ENCODE results near the gene CKLF.

DNA sequence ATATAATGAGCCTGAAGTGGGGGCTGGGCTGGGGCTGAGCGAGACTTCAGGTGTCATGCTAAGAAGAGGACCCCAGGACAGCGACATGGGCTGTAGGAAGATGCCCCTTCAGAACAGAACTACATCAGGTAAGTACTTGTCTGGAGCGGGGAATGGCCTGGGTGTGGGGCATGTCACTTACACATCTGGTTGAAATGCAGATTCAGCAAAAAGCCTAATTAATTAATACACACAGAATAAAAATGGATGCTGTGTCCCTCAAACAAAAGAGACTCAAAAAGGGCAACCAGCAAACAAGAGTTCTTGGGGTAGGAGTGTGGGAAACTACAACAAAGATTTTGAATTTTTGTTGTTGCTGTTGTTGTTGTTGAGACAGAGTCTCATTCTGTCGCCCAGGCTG, 38.6 kb downstream of the CKLF start:
- TF ChIP-seq, protein P1, sequence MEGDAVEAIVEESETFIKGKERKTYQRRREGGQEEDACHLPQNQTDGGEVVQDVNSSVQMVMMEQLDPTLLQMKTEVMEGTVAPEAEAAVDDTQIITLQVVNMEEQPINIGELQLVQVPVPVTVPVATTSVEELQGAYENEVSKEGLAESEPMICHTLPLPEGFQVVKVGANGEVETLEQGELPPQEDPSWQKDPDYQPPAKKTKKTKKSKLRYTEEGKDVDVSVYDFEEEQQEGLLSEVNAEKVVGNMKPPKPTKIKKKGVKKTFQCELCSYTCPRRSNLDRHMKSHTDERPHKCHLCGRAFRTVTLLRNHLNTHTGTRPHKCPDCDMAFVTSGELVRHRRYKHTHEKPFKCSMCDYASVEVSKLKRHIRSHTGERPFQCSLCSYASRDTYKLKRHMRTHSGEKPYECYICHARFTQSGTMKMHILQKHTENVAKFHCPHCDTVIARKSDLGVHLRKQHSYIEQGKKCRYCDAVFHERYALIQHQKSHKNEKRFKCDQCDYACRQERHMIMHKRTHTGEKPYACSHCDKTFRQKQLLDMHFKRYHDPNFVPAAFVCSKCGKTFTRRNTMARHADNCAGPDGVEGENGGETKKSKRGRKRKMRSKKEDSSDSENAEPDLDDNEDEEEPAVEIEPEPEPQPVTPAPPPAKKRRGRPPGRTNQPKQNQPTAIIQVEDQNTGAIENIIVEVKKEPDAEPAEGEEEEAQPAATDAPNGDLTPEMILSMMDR (IDR thresholded peaks at IDR 0.05): no peak
- TF ChIP-seq POLR2A (IDR thresholded peaks at IDR 0.05): no peak
